Measurements from ENCODE around the gene HIGD2A. TPM values are rescaled to one million over a fixed set of nuclear protein-coding genes. Genes with fewer than 3 reads are reported as not detected.

HIGD2A gene
- total RNA-seq, 4 donors from 2014 or later = 54.3 to 96.3 (median 85.1) TPM

DNA sequence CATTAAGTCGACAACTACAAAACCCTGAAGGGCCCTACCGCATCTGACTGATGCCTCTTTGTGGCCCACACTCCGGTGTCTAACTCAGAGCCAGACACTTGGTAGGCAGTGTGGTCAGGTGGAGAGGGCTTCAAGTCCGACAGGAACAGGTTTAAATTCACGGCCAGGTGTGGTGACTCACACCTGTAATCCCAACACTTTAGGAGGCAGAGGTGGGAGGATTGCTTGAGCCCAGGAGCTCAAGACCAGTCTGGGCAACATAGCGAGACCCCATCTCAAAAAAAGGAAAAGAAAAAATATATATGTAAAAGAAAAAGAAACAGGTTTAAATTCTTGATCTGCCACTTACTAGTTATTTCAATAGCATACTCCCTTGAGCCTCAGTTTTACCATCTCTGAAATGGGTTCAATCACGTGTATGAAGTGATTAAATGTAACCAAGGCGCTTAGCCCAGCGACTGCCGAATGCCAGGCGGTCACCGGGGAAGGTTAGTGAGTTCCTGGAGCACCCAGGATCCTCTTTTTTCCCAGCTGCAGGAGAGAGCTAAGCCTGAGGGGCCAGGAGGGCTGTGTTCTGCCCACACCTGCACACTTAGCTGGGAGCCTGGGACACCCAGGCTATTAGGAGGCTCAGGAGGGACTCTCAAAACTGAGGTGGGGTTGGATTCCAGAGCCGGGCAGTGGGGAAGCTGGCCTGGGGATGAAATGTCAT is 26.8 kb downstream of the HIGD2A start:
- TF ChIP-seq POLR2A (IDR thresholded peaks at IDR 0.05) = no peak
- TF ChIP-seq, protein P1, sequence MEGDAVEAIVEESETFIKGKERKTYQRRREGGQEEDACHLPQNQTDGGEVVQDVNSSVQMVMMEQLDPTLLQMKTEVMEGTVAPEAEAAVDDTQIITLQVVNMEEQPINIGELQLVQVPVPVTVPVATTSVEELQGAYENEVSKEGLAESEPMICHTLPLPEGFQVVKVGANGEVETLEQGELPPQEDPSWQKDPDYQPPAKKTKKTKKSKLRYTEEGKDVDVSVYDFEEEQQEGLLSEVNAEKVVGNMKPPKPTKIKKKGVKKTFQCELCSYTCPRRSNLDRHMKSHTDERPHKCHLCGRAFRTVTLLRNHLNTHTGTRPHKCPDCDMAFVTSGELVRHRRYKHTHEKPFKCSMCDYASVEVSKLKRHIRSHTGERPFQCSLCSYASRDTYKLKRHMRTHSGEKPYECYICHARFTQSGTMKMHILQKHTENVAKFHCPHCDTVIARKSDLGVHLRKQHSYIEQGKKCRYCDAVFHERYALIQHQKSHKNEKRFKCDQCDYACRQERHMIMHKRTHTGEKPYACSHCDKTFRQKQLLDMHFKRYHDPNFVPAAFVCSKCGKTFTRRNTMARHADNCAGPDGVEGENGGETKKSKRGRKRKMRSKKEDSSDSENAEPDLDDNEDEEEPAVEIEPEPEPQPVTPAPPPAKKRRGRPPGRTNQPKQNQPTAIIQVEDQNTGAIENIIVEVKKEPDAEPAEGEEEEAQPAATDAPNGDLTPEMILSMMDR (IDR thresholded peaks at IDR 0.05) = no peak
- Histone ChIP-seq H3K4me3 (peak overlapping the region; percentile 70 to 94 (median 85)), H3K27ac (peak overlapping the region; percentile 69 to 97 (median 94)), H3K9me3 (no peaks in the 10 kb centered on the region), H3K36me3 (peaks cover 0 to 6% (median 0%) of the 10 kb centered on the region in 3 donors), H3K4me1 (peaks cover 0 to 61% (median 27%) of the 10 kb centered on the region in 4 donors), H3K27me3 (no peaks in the 10 kb centered on the region)
- no peak for DNase-seq (ENCODE audit: low spot score in 2 of 2)
- 64 to 70% methylated on average over 13 of the region's 13 CpGs for WGBS, 2 donors

DNA sequence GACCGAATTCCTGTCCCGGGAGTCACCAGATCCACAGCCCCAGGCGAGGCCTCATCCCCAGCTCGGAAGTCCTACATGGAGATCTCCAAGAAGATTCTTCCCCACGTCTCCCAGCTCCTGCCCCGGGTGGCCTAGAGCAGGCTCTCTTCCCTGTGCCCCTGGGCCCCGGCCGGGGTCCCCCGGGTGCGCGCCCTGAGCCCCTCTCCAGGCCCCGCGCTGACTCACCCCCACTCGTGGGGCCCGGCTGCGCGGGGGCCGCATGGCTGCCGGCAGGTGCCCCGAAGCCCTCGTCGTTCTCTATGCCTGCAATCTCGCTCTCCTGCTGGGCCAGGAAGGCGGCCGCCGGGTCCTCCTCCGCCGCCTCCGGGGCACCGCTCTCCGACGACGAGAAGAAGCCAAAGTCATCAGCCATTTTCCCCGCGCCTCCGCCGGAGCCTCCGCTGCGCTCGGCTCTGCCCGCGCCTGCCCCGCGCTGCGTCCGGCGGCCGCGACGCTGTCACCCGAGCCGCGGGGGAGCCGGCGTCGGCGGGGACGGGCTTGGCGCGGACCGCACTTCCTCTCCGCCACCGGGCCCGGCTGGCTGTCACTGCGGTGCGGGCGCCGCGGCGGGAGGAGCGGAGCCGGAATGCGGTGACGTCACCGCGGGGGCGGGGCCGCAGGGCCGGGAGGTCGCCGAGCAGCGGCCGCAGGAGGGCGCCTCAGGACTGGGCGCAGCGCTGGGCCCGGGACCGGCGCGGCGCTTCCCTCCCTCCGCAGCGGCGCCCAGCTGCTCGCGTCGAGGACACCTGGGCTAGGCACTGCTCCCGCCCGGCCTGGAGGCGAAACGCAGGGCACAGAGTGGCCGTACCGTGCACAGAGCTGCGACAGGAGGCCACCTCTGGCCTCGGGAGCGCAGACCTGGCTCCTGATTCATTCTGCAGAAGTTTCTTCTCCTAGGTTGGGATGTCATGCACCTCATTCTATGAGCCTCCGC is 27.7 kb downstream of the HIGD2A start, which contains the start of gene CLTB:
TSS of gene CLTB (minus strand) at position 588 of the 973 bp plus-strand sequence. CDS start at position 412, 176 bp downstream.
- peaks cover 0 to 52% (median 27%) of the 10 kb centered on the region in 4 donors for H3K4me1 ChIP-seq
- no peaks in the 10 kb centered on the region for H3K9me3 ChIP-seq
- WGBS, 2 donors = 1 to 2% methylated on average over 51 to 75 of the region's 107 CpGs
- no peaks in the 10 kb centered on the region for H3K27me3 ChIP-seq
- peak within 1 kb of the TSS; percentile 69 to 97 (median 94) for H3K27ac ChIP-seq
- H3K4me3 ChIP-seq = peak within 1 kb of the TSS; percentile 70 to 94 (median 85)
- TF ChIP-seq POLR2A (IDR thresholded peaks at IDR 0.05) (peak; percentile 67 to 92), EP300 (IDR thresholded peaks at IDR 0.05) (peak in 1 of 2 donors; percentile 68)
- TF ChIP-seq, protein P1 (IDR thresholded peaks at IDR 0.05) = peak; percentile 79 to 99 (median 96)
- no peaks in the 10 kb centered on the region for H3K36me3 ChIP-seq
- peak; percentile 81 to 83 for DNase-seq (ENCODE audit: low spot score in 2 of 2)

- WGBS, 2 donors = 69 to 75% methylated on average over 11 of the region's 11 CpGs
- peaks cover 0 to 46% (median 27%) of the 10 kb centered on the region in 4 donors for H3K4me1 ChIP-seq
- TF ChIP-seq EP300 (IDR thresholded peaks at IDR 0.05) = no peak
- TF ChIP-seq POLR2A (IDR thresholded peaks at IDR 0.05) = no peak
- TF ChIP-seq, protein P1 (IDR thresholded peaks at IDR 0.05) = no peak
Measured at GRCh38 chr5:176416965-176417364, 28.4 kb downstream of the HIGD2A start.

GRCh38 chr5:176418251-176418650 is 29.7 kb downstream of the HIGD2A start:
- WGBS, 2 donors = 90 to 91% methylated on average over 9 of the region's 9 CpGs
- Histone ChIP-seq H3K27ac (no peak overlapping the region), H3K4me1 (peaks cover 0 to 33% (median 26%) of the 10 kb centered on the region in 4 donors), H3K4me3 (no peak overlapping the region), H3K9me3 (no peaks in the 10 kb centered on the region), H3K36me3 (no peaks in the 10 kb centered on the region), H3K27me3 (no peaks in the 10 kb centered on the region)
- TF ChIP-seq POLR2A (IDR thresholded peaks at IDR 0.05) = no peak
- TF ChIP-seq, protein P1 (IDR thresholded peaks at IDR 0.05) = no peak
- no peak for TF ChIP-seq EP300 (IDR thresholded peaks at IDR 0.05)
- no peak for DNase-seq (ENCODE audit: low spot score in 2 of 2)

More at GRCh38 chr5:176416965-176417364, 28.4 kb downstream of the HIGD2A start:
- DNase-seq (ENCODE audit: low spot score in 2 of 2) = no peak
- peak overlapping the region; percentile 69 to 95 (median 92) for H3K27ac ChIP-seq
- peak overlapping the region in 3 of 4 donors; percentile 37 to 80 (median 70) for H3K4me3 ChIP-seq
- H3K9me3 ChIP-seq = no peaks in the 10 kb centered on the region
- H3K27me3 ChIP-seq = no peaks in the 10 kb centered on the region
- H3K36me3 ChIP-seq = no peaks in the 10 kb centered on the region
